IMR-90 (cell line): ENCODE results near the gene EIF4E3.

Experiments
- BHLHE40 ChIP-seq: fragments of 150-350 bp; IDR thresholded peaks from 2 replicates; pipeline ENCODE4 v1.6.1; 2016; ENCODE audit warnings: mild to moderate bottlenecking, low read depth, low read length
- MAFK ChIP-seq: IDR thresholded peaks from 2 replicates; pipeline ENCODE4 v1.6.1; 2012; ENCODE audit warnings: low read depth, low read length, improper control_type of control experiment
- MAZ ChIP-seq: IDR thresholded peaks from 2 replicates; pipeline ENCODE4 v1.6.1; 2012; ENCODE audit warnings: low read depth, mild to moderate bottlenecking, low read length, improper control_type of control experiment, moderate library complexity, borderline replicate concordance
- MXI1 ChIP-seq: IDR thresholded peaks from 2 replicates; pipeline ENCODE4 v1.6.1; 2012; ENCODE audit warnings: low read depth, mild to moderate bottlenecking, low read length, moderate library complexity, borderline replicate concordance
- POLR2A ChIP-seq: IDR thresholded peaks from 2 replicates; pipeline ENCODE4 v1.6.1; 2012; ENCODE audit warnings: mild to moderate bottlenecking, low read depth, low read length
- RAD21 ChIP-seq: IDR thresholded peaks from 2 replicates; pipeline ENCODE4 v1.6.1; 2012; ENCODE audit warnings: low read length, improper control_type of control experiment
- RFX5 ChIP-seq: IDR thresholded peaks from 2 replicates; pipeline ENCODE4 v1.8.0; 2012; ENCODE audit warnings: low read depth, mild to moderate bottlenecking, low read length, moderate library complexity
- SMC3 ChIP-seq: fragments of 150-350 bp; IDR thresholded peaks from 2 replicates; pipeline ENCODE4 v1.6.1; 2016; ENCODE audit warnings: low read depth, mild to moderate bottlenecking, antibody characterized with exemption, low read length, moderate library complexity
- USF2 ChIP-seq: fragments of 150-350 bp; IDR thresholded peaks from 2 replicates; pipeline ENCODE4 v1.6.1; 2017; ENCODE audit warnings: mild to moderate bottlenecking, antibody characterized with exemption, low read length, low read depth
- TF ChIP-seq, protein P1 (sequence below): conservative IDR thresholded peaks from 2 replicates; pipeline ENCODE4 v1.5.1; 2012; ENCODE audit warnings: mild to moderate bottlenecking, low read depth, low read length, improper control_type of control experiment

DNA sequence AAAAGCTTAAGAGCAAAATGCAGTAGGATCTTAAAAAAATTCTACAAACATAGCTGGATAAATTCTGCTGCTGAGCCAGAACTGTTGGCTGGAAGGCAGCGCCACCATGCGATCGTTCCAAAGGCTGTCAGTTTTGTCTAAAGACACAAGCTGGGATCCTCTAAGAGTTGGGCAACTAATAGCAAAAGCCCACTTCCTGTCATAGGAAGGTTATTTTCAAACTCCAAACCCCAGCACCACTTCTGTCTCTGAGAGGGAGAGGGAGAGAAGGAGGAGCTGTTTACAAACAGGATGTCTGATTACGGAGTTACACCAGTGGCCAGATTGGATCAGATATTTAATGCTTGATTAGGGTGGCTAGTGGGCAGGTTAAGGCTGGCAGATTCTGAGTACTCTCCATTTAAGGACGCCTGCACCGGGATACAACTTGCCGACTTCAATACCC lies 44.0 kb downstream of the EIF4E3 start:
- TF ChIP-seq, protein P1, sequence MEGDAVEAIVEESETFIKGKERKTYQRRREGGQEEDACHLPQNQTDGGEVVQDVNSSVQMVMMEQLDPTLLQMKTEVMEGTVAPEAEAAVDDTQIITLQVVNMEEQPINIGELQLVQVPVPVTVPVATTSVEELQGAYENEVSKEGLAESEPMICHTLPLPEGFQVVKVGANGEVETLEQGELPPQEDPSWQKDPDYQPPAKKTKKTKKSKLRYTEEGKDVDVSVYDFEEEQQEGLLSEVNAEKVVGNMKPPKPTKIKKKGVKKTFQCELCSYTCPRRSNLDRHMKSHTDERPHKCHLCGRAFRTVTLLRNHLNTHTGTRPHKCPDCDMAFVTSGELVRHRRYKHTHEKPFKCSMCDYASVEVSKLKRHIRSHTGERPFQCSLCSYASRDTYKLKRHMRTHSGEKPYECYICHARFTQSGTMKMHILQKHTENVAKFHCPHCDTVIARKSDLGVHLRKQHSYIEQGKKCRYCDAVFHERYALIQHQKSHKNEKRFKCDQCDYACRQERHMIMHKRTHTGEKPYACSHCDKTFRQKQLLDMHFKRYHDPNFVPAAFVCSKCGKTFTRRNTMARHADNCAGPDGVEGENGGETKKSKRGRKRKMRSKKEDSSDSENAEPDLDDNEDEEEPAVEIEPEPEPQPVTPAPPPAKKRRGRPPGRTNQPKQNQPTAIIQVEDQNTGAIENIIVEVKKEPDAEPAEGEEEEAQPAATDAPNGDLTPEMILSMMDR: peak; percentile 91
- TF ChIP-seq USF2 (no peak), POLR2A (no peak), SMC3 (peak; percentile 50), RFX5 (no peak), MAZ (no peak), RAD21 (peak; percentile 82), BHLHE40 (no peak), MAFK (no peak), MXI1 (no peak)
